HCT116 (cell line): ENCODE measurements around the gene SLCO2A1. TPM values are rescaled to one million over a fixed set of nuclear protein-coding genes. Genes with fewer than 3 reads are reported as not detected.

ENCODE experiments used
- ATAC-seq: fragments of 200-7000 bp; cut with Tn5 transposase; 2 replicates; pipeline ENCODE4 v1.9.1; 2020; ENCODE audit warnings: mild to moderate bottlenecking, moderate library complexity
- BruUV-seq: library from RNA; stranded (reverse); fragments of 400-500 nt; replicated peaks from 2 replicates; lab custom pipeline; 2021; lab: Mats Ljungman, UMichigan
- CTCF ChIA-PET: fragments of 300-600 bp; sonication (Branson Sonifier 250); formaldehyde crosslinking; loops from one replicate; lab custom pipeline; 2021; ENCODE audit warnings: antibody characterized with exemption; lab: Charles Lee
- POLR2A ChIA-PET: fragments of 300-600, 350-600 bp; sonication (Branson Sonifier 250); formaldehyde crosslinking; loops from one replicate; lab custom pipeline; 2021; ENCODE audit warnings: antibody characterized with exemption; lab: Charles Lee
- RAD21 ChIA-PET, 2 experiments: fragments of 300-600 bp; sonication (Branson Sonifier 250); formaldehyde crosslinking; loops; one replicate each; lab custom pipeline; 2023; ENCODE audit warnings: low total read pairs in 2 of 2; ENCODE audit not compliant: uncharacterized antibody in 2 of 2, unreplicated experiment in 2 of 2, low non-redundant PET in 1 of 2; lab: Charles Lee
- DNase-seq: peaks from one replicate; pipeline ENCODE4 v3.0.0-alpha.2; 2010; ENCODE audit warnings: low read depth, low spot score
- H2AFZ ChIP-seq: fragments of 200-600 bp; shearing (Covaris generic), sonication (generic); 2 replicates; pipeline ENCODE4 v1.6.1; 2017; ENCODE audit warnings: low read depth, mixed run types, mixed read lengths, antibody characterized with exemption, low read length; ENCODE audit not compliant: poor library complexity, severe bottlenecking
- H3K27ac ChIP-seq: 2 replicates; pipeline ENCODE4 v1.5.1; 2012; ENCODE audit warnings: low read depth, low read length
- H3K27me3 ChIP-seq: fragments of 200-600 bp; sonication (generic); 2 replicates; pipeline ENCODE4 v1.6.1; 2016; ENCODE audit warnings: mixed run types, low read length, mixed read lengths; ENCODE audit not compliant: insufficient read depth
- H3K36me3 ChIP-seq, 2 experiments: fragments of 200-500 bp in 1 of 2; fragments of 200-600 bp in 1 of 2; sonication (Bioruptor generic) in 1 of 2; sonication (generic) in 1 of 2; 2 replicates each; pipeline versions ENCODE4 v1.5.1 to v1.6.1; 2014 to 2016; ENCODE audit warnings: low read length in 2 of 2, inconsistent platforms in 1 of 2, mixed read lengths in 1 of 2, mixed run types in 1 of 2; ENCODE audit not compliant: insufficient read depth in 2 of 2, control insufficient read depth in 1 of 2
- H3K4me1 ChIP-seq, 2 experiments: fragments of 200-600 bp in 1 of 2; sonication (generic) in 1 of 2; 2 replicates each; pipeline versions ENCODE4 v1.5.1 to v1.6.1; 2012 to 2017; ENCODE audit warnings: low read length in 2 of 2, inconsistent platforms in 1 of 2, mild to moderate bottlenecking in 1 of 2, mixed read lengths in 1 of 2, mixed run types in 1 of 2, moderate library complexity in 1 of 2; ENCODE audit not compliant: insufficient read depth in 2 of 2, control insufficient read depth in 1 of 2
- H3K4me2 ChIP-seq: fragments of 200-600 bp; sonication (generic); 2 replicates; pipeline ENCODE4 v1.6.1; 2017; ENCODE audit warnings: mixed run types, low read length, mixed read lengths
- H3K4me3 ChIP-seq, 2 experiments: fragments of 200-600 bp in 1 of 2; sonication (generic) in 1 of 2; replicated peaks in 1 of 2; 2 replicates each; pipeline ENCODE4 v1.5.1; 2011 to 2016; ENCODE audit warnings: low read length in 2 of 2, control low read depth in 1 of 2, low read depth in 1 of 2, mild to moderate bottlenecking in 1 of 2, mixed read lengths in 1 of 2, mixed run types in 1 of 2
- H3K79me2 ChIP-seq: fragments of 200-600 bp; sonication (generic); 2 replicates; pipeline ENCODE4 v1.6.1; 2017; ENCODE audit warnings: mild to moderate bottlenecking, mixed run types, low read length, moderate library complexity, mixed read lengths; ENCODE audit not compliant: insufficient read depth
- H3K9ac ChIP-seq: fragments of 200-600 bp; sonication (generic); 2 replicates; pipeline ENCODE4 v1.6.1; 2016; ENCODE audit warnings: low read length, mixed read lengths
- H3K9me2 ChIP-seq: fragments of 200-600 bp; sonication (generic), shearing (Covaris generic); 2 replicates; pipeline ENCODE4 v1.6.1; 2017; ENCODE audit warnings: mixed run types, mild to moderate bottlenecking, moderate library complexity; ENCODE audit not compliant: insufficient read depth
- H3K9me3 ChIP-seq, 2 experiments: fragments of 200-500 bp in 1 of 2; fragments of 200-600 bp in 1 of 2; sonication (Bioruptor generic) in 1 of 2; sonication (generic) in 1 of 2; 2 replicates each; pipeline ENCODE4 v1.6.1; 2014 to 2017; ENCODE audit warnings: low read length in 2 of 2, mixed read lengths in 2 of 2, inconsistent platforms in 1 of 2, low read depth in 1 of 2, mild to moderate bottlenecking in 1 of 2, mixed run types in 1 of 2, moderate library complexity in 1 of 2; ENCODE audit not compliant: control insufficient read depth in 1 of 2, insufficient read depth in 1 of 2
- H4K20me1 ChIP-seq: fragments of 200-600 bp; sonication (generic), shearing (Covaris generic); 2 replicates; pipeline ENCODE4 v1.6.1; 2017; ENCODE audit warnings: mixed run types, mild to moderate bottlenecking, moderate library complexity; ENCODE audit not compliant: insufficient read depth
- ATF3 ChIP-seq: IDR thresholded peaks from 2 replicates; pipeline ENCODE4 v1.6.1; 2012
- CBX3 ChIP-seq: IDR thresholded peaks from 2 replicates; pipeline ENCODE4 v1.6.1; 2012; ENCODE audit warnings: low read depth
- EZH2 ChIP-seq: fragments of 200-600 bp; sonication (generic); IDR thresholded peaks from 2 replicates; pipeline ENCODE4 v1.6.1; 2017; ENCODE audit warnings: antibody characterized with exemption, mixed run types
- MAX ChIP-seq: IDR thresholded peaks from 2 replicates; pipeline ENCODE4 v1.6.1; 2012
- SRF ChIP-seq: IDR thresholded peaks from 2 replicates; pipeline ENCODE4 v1.6.1; 2012; ENCODE audit warnings: low read depth
- TCF7L2 ChIP-seq: IDR thresholded peaks from 2 replicates; pipeline ENCODE4 v1.7.0; 2011; ENCODE audit warnings: borderline replicate concordance, inconsistent platforms; ENCODE audit not compliant: insufficient read depth, insufficient read length; ENCODE audit errors: extremely low read depth
- ZFX ChIP-seq: fragments of 450-650 bp; IDR thresholded peaks from 2 replicates; pipeline ENCODE4 v1.6.1; 2017
- ZNF274 ChIP-seq: fragments of 200-500 bp; sonication (Bioruptor generic); IDR thresholded peaks from 2 replicates; pipeline ENCODE4 v1.6.1; 2014; ENCODE audit warnings: mild to moderate bottlenecking, low read depth, low read length, inconsistent platforms
- intact Hi-C: fragments of 100-400 bp; cut with micrococcal nuclease; formaldehyde crosslinking; loops from 2 replicates; pipeline ENCODE4 v1.10.0; 2022
- total RNA-seq: library from RNA; stranded (reverse); gene quantifications from one replicate; pipeline ENCODE4 v1.2.1, GENCODE V29; 2021; ENCODE audit not compliant: unreplicated experiment

Gene SLCO2A1
- total RNA-seq, 1 experiment from 2014 or later = 0.52 TPM

GRCh38 chr3:134030379-134031347 lies 938 bp upstream of the SLCO2A1 start:
- Histone ChIP-seq H3K79me2 (no peaks in the 10 kb centered on the region), H3K9me3 (no peaks in the 10 kb centered on the region), H3K27me3 (0 out of 2 replicates have a peak, but pooled peaks cover 5% of the 10 kb centered on the region), H4K20me1 (no peaks in the 10 kb centered on the region), H3K36me3 (no peaks in the 10 kb centered on the region), H3K4me2 (peak overlapping the region; percentile 76), H3K4me3 (peak overlapping the region in 1 of 2 experiments; percentile 33; a peak in 1 of 4 replicates), H3K9ac (peak overlapping the region; percentile 33; the same call in 1 of the 2 replicates), H3K27ac (no peak overlapping the region), H3K9me2 (no peaks in the 10 kb centered on the region), H2AFZ (no peak overlapping the region)
- RAD21 ChIA-PET = no interaction called here
- intact Hi-C loops = no loop called here
- POLR2A ChIA-PET = no interaction called here
- no TSS peak for BruUV-seq
- TF ChIP-seq EZH2 (no peak), ZNF274 (no peak), MAX (no peak), ATF3 (no peak), CBX3 (no peak), TCF7L2 (no peak), SRF (no peak), ZFX (no peak)
- TF ChIP-seq, all 23 proteins: peak for 0
- DNase-seq = no peak
- peaks cover 0 to 11% of the 10 kb centered on the region in 2 experiments; a peak in 2 of 4 replicates for H3K4me1 ChIP-seq
- no peak for ATAC-seq
- CTCF ChIA-PET = no interaction called here
